AG09319 (cell line): ENCODE measurements around the gene VDAC2.
"Not testable (repeated sequence)": the region's sequence is repeated elsewhere in the genome, so short reads cannot be mapped to it uniquely, and the experiment has no call there.

Experiments
- DNase-seq: peaks from one replicate; pipeline ENCODE4 v3.0.0-alpha.2; 2010; ENCODE audit warnings: low read depth; ENCODE audit errors: extremely low read depth
- CTCF ChIP-seq: IDR thresholded peaks from 2 replicates; pipeline ENCODE4 v1.5.1; 2011; ENCODE audit warnings: low read depth, mild to moderate bottlenecking, inconsistent platforms, low read length, moderate library complexity

VDAC2 gene

GRCh38 chr10:75202321-75203045 is 8.1 kb upstream of the VDAC2 start:
- no peak for DNase-seq
- TF ChIP-seq CTCF: no peak

DNA sequence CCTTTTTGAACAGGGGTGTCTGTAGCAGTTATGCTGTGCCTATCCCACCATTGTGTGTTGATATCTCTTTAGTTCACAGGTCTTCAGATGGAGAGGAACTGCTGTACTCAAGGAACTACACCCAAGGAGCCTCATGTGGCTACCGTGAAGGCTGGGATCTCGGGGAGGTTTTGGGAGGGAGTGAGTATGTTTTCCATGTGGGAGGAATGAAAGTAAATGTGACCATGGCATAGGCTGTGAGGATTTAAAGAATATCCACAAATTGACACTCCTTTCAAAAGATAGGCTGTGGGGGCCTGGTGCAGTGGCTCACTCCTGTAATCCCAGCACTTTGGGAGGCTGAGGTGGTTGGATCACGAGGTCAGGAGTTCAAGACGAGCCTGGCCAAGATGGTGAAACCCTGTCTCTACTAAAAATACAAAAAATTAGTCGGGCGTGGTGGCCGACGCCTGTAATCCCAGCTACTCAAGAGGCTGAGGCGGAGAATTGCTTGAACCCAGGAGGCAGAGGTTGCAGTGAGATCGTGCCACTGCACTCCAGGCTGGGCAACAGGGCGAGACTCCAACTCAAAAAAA is 7.5 kb upstream of the VDAC2 start:
- not testable (repeated sequence) for DNase-seq

DNA sequence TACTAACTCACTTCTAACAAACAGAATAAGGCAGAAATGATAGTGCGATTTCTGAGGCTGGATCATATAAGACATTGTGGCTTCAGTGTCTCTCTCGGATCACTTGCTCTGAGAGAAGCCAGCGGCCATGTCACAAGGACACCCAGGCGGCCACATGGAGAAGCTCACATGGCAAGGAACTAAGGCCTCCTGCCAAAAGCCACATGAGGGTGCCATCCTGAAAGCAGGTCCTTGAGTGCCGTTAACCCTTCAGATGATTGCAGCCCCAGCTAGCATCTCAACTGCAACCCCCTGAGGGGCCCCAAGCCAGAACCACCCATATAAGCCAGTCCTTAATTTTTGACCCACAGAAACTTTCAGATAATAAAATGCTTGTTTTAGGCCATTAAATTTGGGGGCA is 6.9 kb upstream of the VDAC2 start:
- no peak for TF ChIP-seq CTCF
- no peak for DNase-seq

GRCh38 chr10:75205908-75206307 is 4.7 kb upstream of the VDAC2 start:
- no peak for TF ChIP-seq CTCF
- no peak for DNase-seq

- not testable (repeated sequence) for DNase-seq
Observed at GRCh38 chr10:75206638-75207037, 4.0 kb upstream of the VDAC2 start.

DNA sequence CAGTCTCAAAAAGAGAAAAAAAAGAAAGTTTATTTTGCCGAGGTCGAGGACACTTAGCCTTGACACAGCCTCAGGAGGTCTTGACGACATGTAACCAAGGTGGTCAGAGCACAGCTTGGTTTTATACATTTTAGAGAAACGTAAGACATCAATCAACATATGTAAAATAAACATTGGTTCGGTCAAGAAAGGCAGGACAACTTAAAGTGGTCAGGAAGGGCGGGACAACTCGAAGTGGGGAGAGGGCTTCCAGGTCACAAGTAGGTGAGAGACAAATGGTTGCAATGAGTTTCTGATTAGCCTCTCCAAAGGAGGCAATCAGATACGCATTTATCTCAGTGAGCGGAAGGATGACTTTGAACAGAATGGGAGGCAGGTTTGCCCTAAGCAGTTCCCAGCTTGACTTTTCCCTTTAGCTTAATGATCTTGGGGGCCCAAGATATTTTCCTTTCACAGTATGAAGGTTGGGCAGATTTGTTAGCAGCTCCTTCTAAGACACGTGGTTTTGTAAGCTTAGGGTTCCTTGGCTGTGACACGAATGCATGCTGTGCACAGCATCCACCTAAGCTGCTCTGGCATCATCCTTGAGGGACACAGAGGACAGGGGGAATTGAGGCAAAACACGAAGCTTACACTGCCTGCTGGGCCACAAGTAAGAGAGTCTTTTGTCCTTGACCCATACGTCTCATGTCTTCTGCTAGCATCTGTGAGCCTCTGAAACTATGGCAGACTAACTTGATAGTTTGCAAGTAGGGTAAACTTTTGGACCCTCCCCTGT is 3.3 kb upstream of the VDAC2 start:
- TF ChIP-seq CTCF: no peak
- DNase-seq: no peak

- no peak for DNase-seq
Observed at GRCh38 chr10:75207857-75208144, 2.8 kb upstream of the VDAC2 start.

More at GRCh38 chr10:75207857-75208144, 2.8 kb upstream of the VDAC2 start:
- no peak for TF ChIP-seq CTCF
